COLO668 (cell line): ENCODE data around the gene ZNF691.
"Not testable (repeated sequence)": the region's sequence is repeated elsewhere in the genome, so short reads cannot be mapped to it uniquely, and the experiment has no call there.

Experiments used
- DNase-seq: peaks from one replicate; lab custom pipeline; 2025; ENCODE audit not compliant: unreplicated experiment; lab: John Stamatoyannopoulos, UW

The ZNF691 gene, protein sequence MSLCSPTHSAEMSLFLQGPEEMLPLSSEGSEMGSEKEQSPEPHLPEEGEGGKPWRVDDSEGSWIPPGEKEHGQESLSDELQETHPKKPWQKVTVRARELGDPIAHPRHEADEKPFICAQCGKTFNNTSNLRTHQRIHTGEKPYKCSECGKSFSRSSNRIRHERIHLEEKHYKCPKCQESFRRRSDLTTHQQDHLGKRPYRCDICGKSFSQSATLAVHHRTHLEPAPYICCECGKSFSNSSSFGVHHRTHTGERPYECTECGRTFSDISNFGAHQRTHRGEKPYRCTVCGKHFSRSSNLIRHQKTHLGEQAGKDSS

DNA sequence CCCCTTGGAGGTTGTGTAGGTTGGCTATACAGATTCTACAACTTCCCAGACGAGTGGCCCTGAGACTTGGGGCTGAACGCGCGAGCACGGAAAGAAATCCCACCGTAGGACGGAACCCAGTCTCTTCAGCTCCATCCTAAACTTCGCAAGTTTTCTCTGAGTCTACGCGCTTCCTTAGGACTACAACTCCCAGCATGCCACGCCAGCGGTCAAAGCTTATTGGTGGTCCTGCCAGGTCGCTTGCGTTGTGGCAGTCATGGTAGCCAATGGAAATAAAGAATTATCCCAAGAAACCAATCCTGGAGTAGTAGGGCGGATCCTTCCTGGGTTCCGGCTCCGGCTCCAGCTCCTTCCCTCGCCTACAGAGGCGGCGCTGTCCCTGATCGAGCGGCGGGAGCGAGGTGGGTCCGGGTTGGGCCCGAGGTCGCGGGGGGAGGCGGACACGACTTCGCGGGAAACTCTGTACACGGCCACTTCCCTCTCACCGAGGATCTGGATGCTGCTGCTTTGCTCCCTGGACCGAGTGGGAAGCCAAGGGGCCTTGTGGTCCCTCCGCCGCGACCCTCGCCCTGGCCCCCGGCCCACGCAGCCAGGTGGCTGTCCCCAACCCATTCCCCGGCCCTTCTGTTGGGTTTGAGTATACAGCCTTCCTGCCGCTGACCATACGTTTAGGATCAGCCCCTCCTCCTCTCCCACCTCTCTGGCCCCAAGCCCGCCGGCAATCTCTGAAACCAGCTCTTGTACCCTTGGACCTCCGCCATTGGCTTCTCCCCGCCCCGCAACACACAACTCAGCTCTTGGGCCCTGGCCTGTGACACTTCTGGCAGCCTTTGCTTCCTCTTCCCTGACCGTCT lies at the start of gene ZNF691:
TSS of gene ZNF691 (plus strand) at position 357 of the 854 bp plus-strand sequence. CDS start 3,046 bp downstream, outside the sequence.
- peak; percentile 98 for DNase-seq

GRCh38 chr1:42797414-42797813 lies 49.0 kb upstream of the ZNF691 start:
- no peak for DNase-seq

GRCh38 chr1:42797979-42798378 lies 48.4 kb upstream of the ZNF691 start:
- no peak for DNase-seq

GRCh38 chr1:42801832-42802473 lies 44.5 kb upstream of the ZNF691 start:
- DNase-seq = no peak

DNA sequence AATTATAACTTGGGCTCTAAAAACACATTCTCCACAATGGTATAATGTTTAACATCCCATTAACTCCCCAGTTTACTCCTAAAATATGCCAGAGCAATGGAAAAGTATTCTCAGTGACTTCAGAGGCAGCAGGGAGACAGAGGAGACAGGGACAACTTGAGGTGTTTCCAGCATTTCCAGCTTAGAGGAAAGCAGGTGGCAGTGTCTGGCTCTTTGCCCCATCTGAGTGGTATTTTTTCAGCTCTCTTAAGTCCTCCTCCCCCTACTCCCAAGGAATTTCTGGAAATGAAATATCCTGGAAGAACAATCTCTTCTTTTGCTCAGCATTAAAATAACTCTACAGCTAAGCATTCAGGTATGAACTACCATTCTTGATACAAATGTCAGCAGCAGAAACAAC lies 40.2 kb upstream of the ZNF691 start:
- no peak for DNase-seq

GRCh38 chr1:42806593-42806992 lies 39.8 kb upstream of the ZNF691 start:
- DNase-seq = no peak

GRCh38 chr1:42807056-42807668 lies 39.3 kb upstream of the ZNF691 start:
- no peak for DNase-seq

GRCh38 chr1:42814815-42815214 lies 31.6 kb upstream of the ZNF691 start:
- DNase-seq = not testable (repeated sequence)

DNA sequence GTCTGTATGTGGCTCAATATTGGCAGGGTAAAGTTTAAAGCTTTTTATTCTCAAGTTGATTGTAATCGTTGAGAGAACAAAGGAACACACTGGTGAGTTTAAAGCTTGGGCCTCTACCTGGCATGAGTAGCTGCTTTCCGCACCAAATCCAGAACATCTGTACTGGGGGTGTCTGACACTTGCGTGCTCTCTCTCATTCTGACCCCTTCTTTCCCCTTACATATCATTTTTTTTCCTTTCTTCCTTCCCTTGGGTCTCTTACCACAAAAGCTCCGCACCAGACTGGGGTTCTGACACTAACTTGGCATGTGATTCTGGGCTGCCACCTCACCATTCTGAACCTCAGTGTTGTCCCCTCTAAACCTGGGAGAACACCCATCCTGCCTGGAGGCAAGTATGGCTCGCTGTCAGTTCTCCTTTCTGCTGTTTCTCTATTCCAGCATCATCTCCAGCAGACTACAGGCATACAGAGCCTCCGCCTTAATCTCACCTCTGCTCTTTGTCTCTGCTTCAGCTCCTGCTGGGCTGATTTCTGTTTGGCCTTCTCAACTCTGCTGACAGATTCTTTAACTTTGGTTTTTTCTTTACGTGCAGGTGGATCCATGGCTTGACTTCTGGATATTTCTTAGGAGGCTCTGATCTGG lies 30.4 kb upstream of the ZNF691 start:
- peak; percentile 52 for DNase-seq

GRCh38 chr1:42816585-42817439 lies 29.6 kb upstream of the ZNF691 start, which contains the start of the genes ERMAP and SVBP:
ERMAP (plus strand) TSS chr1:42817122; CDS start chr1:42830449, 13,327 bp downstream.
SVBP (minus strand) TSS chr1:42817397; CDS start chr1:42816544, 853 bp downstream.
- peak; percentile 98 for DNase-seq

DNA sequence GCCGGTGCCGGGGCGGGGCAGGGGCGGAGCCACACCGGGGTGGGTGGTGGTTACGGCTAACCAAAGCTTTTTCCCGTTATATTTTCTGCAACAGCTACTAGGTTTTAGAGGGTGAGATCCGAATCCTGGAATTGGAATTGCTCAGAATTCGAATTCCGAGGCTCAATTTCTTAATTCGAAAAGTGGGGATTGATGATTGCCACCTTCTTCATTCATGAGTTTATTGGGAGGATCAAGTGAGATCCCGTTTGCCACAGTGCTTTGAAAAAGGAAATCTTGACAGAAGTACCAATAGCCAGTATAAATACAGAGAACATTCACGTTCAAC lies 29.0 kb upstream of the ZNF691 start:
- DNase-seq = no peak

DNA sequence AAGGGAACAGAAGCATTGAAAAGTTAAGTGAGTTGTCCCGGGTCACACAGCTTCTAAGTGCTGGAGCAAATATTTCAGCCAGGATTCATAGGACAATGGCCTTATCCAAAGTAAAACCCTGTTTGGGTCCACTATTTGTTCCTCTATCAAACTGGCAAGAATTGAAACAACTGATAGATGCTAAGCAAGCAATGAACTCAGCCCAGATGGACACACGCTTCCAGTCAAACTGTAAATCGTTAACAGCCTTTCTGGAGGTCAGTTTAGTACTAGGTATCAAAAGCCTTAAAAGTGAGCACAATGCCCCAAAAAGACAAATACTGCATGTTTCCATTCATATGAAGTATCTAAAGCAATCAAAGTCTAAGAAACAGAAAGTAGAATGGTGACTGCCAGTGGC lies 28.4 kb upstream of the ZNF691 start:
- DNase-seq = no peak

DNA sequence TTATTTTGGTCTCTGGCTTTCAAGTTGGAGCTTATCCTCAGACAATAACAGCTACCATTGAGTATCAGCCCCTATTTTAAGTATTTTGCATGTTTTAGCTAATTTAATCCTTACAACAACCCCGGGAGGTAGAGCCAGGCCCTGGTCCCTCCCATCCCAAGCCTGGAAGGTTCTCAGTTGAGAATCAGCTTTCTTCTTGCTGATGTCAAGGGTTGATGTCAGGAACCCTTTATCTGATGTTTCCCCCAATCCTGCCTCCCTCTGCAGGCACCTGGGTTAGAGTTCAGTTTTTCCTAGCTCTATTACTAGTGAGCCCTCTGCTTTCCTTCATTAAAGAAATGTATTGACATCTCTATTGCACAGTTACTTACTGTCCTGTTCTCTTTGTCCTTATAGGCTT lies 25.6 kb upstream of the ZNF691 start:
- no peak for DNase-seq

GRCh38 chr1:42821690-42822089 lies 24.7 kb upstream of the ZNF691 start:
- DNase-seq = no peak

GRCh38 chr1:42822800-42823392 lies 23.5 kb upstream of the ZNF691 start:
- DNase-seq = no peak

- no peak for DNase-seq
Observed at GRCh38 chr1:42824481-42825035, 21.9 kb upstream of the ZNF691 start.

GRCh38 chr1:42825036-42825851 lies 21.2 kb upstream of the ZNF691 start:
- DNase-seq = no peak

- no peak for DNase-seq
Observed at GRCh38 chr1:42830631-42831030, 15.8 kb upstream of the ZNF691 start.
